ENCODE results near the gene HSD11B1. TPM values are rescaled to one million over a fixed set of nuclear protein-coding genes. Genes with fewer than 3 reads are reported as not detected.

The HSD11B1 gene
- total RNA-seq, 6 experiments from 2014 or later, result 281 to 749 (median 512) TPM

GRCh38 chr1:209708297-209708696, 3.7 kb downstream of the HSD11B1 start:
- WGBS (ENCODE audit: insufficient coverage, low coverage, low lambda C conversion rate, missing lambda C conversion rate), result 0% methylated on average over 1 of the region's 4 CpGs
- Histone ChIP-seq H3K4me3 (no peak overlapping the region), H3K4me1 (peaks cover 0 to 21% (median 8%) of the 10 kb centered on the region in 4 donors), H3K27ac (no peak overlapping the region), H3K27me3 (no peaks in the 10 kb centered on the region), H3K9me3 (no peaks in the 10 kb centered on the region), H3K36me3 (peaks cover 0 to 30% (median 7%) of the 10 kb centered on the region in 4 donors)
- intact Hi-C loops (cut with DNase I), result no loop called here
- TF ChIP-seq POLR2A (IDR thresholded peaks at IDR 0.05) (no peak), CTCF (IDR thresholded peaks at IDR 0.05) (no peak)
- no peak for DNase-seq
- ATAC-seq, result no peak

GRCh38 chr1:209710093-209710492, 5.4 kb downstream of the HSD11B1 start:
- ATAC-seq (peak in 1 of 4 donors; percentile 55), DNase-seq (no peak)
- Histone ChIP-seq H3K27ac (no peak overlapping the region), H3K36me3 (peaks cover 0 to 36% (median 10%) of the 10 kb centered on the region in 4 donors), H3K27me3 (no peaks in the 10 kb centered on the region), H3K4me1 (peaks cover 0 to 21% (median 6%) of the 10 kb centered on the region in 4 donors), H3K9me3 (no peaks in the 10 kb centered on the region), H3K4me3 (no peak overlapping the region)
- WGBS (ENCODE audit: insufficient coverage, low coverage, low lambda C conversion rate, missing lambda C conversion rate), result 52% methylated on average over 2 of the region's 2 CpGs
- intact Hi-C loops (cut with DNase I), result no loop called here
- TF ChIP-seq CTCF (IDR thresholded peaks at IDR 0.05) (no peak), POLR2A (IDR thresholded peaks at IDR 0.05) (no peak)

GRCh38 chr1:209710847-209711246, 6.2 kb downstream of the HSD11B1 start:
- ATAC-seq, result no peak
- peaks cover 0 to 21% (median 6%) of the 10 kb centered on the region in 4 donors for H3K4me1 ChIP-seq

GRCh38 chr1:209714338-209714737, 9.7 kb downstream of the HSD11B1 start:
- DNase-seq, result no peak
- peaks cover 0 to 19% (median 6%) of the 10 kb centered on the region in 4 donors for H3K36me3 ChIP-seq
- H3K27ac ChIP-seq, result no peak overlapping the region
- no peak overlapping the region for H3K4me3 ChIP-seq
- no peak for TF ChIP-seq POLR2A (IDR thresholded peaks at IDR 0.05)
- TF ChIP-seq CTCF (IDR thresholded peaks at IDR 0.05), result no peak
- peaks cover 0 to 9% (median 0%) of the 10 kb centered on the region in 4 donors for H3K4me1 ChIP-seq
- 78% methylated on average over 2 of the region's 2 CpGs for WGBS (ENCODE audit: insufficient coverage, low coverage, low lambda C conversion rate, missing lambda C conversion rate)
- intact Hi-C loops (cut with DNase I), result no loop called here
- no peaks in the 10 kb centered on the region for H3K27me3 ChIP-seq
- ATAC-seq, result no peak
- H3K9me3 ChIP-seq, result no peaks in the 10 kb centered on the region

More at GRCh38 chr1:209710847-209711246, 6.2 kb downstream of the HSD11B1 start:
- H3K9me3 ChIP-seq, result no peaks in the 10 kb centered on the region
- no peak for DNase-seq
- 81% methylated on average over 3 of the region's 3 CpGs for WGBS (ENCODE audit: insufficient coverage, low coverage, low lambda C conversion rate, missing lambda C conversion rate)
- no peak overlapping the region for H3K4me3 ChIP-seq
- no peaks in the 10 kb centered on the region for H3K27me3 ChIP-seq
- TF ChIP-seq POLR2A (IDR thresholded peaks at IDR 0.05), result no peak
- no peak for TF ChIP-seq CTCF (IDR thresholded peaks at IDR 0.05)
- peaks cover 0 to 36% (median 10%) of the 10 kb centered on the region in 4 donors for H3K36me3 ChIP-seq
- intact Hi-C loops (cut with DNase I), result no loop called here
- H3K27ac ChIP-seq, result no peak overlapping the region

GRCh38 chr1:209715314-209715713, 10.7 kb downstream of the HSD11B1 start:
- Histone ChIP-seq H3K27me3 (no peaks in the 10 kb centered on the region), H3K9me3 (no peaks in the 10 kb centered on the region), H3K4me3 (no peak overlapping the region), H3K4me1 (peaks cover 0 to 17% (median 0%) of the 10 kb centered on the region in 4 donors), H3K36me3 (peaks cover 0 to 13% (median 6%) of the 10 kb centered on the region in 4 donors), H3K27ac (no peak overlapping the region)
- intact Hi-C loops (cut with DNase I), result no loop called here
- TF ChIP-seq CTCF (IDR thresholded peaks at IDR 0.05) (no peak), POLR2A (IDR thresholded peaks at IDR 0.05) (no peak)
- ATAC-seq (no peak), DNase-seq (no peak)
